Ishikawa (cell line): ENCODE measurements around the gene SRP9.

Source experiments
- CEBPB ChIP-seq: IDR thresholded peaks from 2 replicates; pipeline ENCODE4 v1.6.1; 2012
- EGR1 ChIP-seq: IDR thresholded peaks from 2 replicates; pipeline ENCODE4 v1.6.1; 2012
- EP300 ChIP-seq: IDR thresholded peaks from 2 replicates; pipeline ENCODE4 v1.6.1; 2012; ENCODE audit warnings: borderline replicate concordance
- MAX ChIP-seq: IDR thresholded peaks from 2 replicates; pipeline ENCODE4 v1.6.1; 2012
- NFIC ChIP-seq: IDR thresholded peaks from 2 replicates; pipeline ENCODE4 v1.6.1; 2012
- RAD21 ChIP-seq: IDR thresholded peaks from 2 replicates; pipeline ENCODE4 v1.6.1; 2012; ENCODE audit warnings: low read depth
- TAF1 ChIP-seq: IDR thresholded peaks from 2 replicates; pipeline ENCODE4 v1.6.1; 2012; ENCODE audit warnings: low read depth, mild to moderate bottlenecking
- TCF12 ChIP-seq: IDR thresholded peaks from 2 replicates; pipeline ENCODE4 v1.6.1; 2012; ENCODE audit warnings: low read depth
- TEAD4 ChIP-seq: IDR thresholded peaks from 2 replicates; pipeline ENCODE4 v1.6.1; 2012
- YY1 ChIP-seq: IDR thresholded peaks from 2 replicates; pipeline ENCODE4 v1.6.1; 2012; ENCODE audit warnings: low read depth
- ZBTB7A ChIP-seq: IDR thresholded peaks from 2 replicates; pipeline ENCODE4 v1.6.1; 2012; ENCODE audit warnings: low read depth

GRCh38 chr1:225776294-225776693, 1.3 kb upstream of the SRP9 start:
- TF ChIP-seq TAF1: no peak
- no peak for TF ChIP-seq RAD21
- TF ChIP-seq CEBPB: no peak
- TF ChIP-seq MAX: no peak
- TF ChIP-seq TEAD4: no peak
- no peak for TF ChIP-seq NFIC
- no peak for TF ChIP-seq EGR1
- TF ChIP-seq EP300: no peak
- no peak for TF ChIP-seq TCF12
- TF ChIP-seq YY1: no peak
- no peak for TF ChIP-seq ZBTB7A
